Activated CD4-positive, alpha-beta T cell treated with anti-CD3 and anti-CD28 coated beads for 4 hours (primary cell): ENCODE data around the gene ST3GAL3.
"Not testable (repeated sequence)": the region's sequence is repeated elsewhere in the genome, so short reads cannot be mapped to it uniquely, and the experiment has no call there.

Source experiments
- DNase-seq, 2 donors: peaks; one replicate each; pipeline ENCODE4 v3.0.0-alpha.2; 2020

ST3GAL3 gene

GRCh38 chr1:43760745-43761317 is 53.5 kb downstream of the ST3GAL3 start:
- DNase-seq = no peak

- DNase-seq = peak; percentile 25 to 37
Observed at GRCh38 chr1:43763497-43763973, 56.2 kb downstream of the ST3GAL3 start.

GRCh38 chr1:43764581-43764980 is 57.2 kb downstream of the ST3GAL3 start:
- DNase-seq = no peak

- DNase-seq = no peak
Observed at GRCh38 chr1:43766086-43766784, 58.9 kb downstream of the ST3GAL3 start.

GRCh38 chr1:43766818-43767525 is 59.6 kb downstream of the ST3GAL3 start:
- no peak for DNase-seq

GRCh38 chr1:43768168-43768567 is 60.8 kb downstream of the ST3GAL3 start:
- no peak for DNase-seq

- DNase-seq = no peak
Observed at GRCh38 chr1:43769350-43769908, 62.1 kb downstream of the ST3GAL3 start.

- no peak for DNase-seq
Observed at GRCh38 chr1:43770111-43770510, 62.8 kb downstream of the ST3GAL3 start.

- DNase-seq = no peak
Observed at GRCh38 chr1:43772978-43773377, 65.6 kb downstream of the ST3GAL3 start.

- DNase-seq = no peak
Observed at GRCh38 chr1:43773821-43774220, 66.5 kb downstream of the ST3GAL3 start.

GRCh38 chr1:43774359-43774758 is 67.0 kb downstream of the ST3GAL3 start:
- DNase-seq = no peak

- no peak for DNase-seq
Observed at GRCh38 chr1:43776043-43776761, 68.9 kb downstream of the ST3GAL3 start.

GRCh38 chr1:43777916-43778315 is 70.6 kb downstream of the ST3GAL3 start:
- not testable (repeated sequence) for DNase-seq

- no peak for DNase-seq
Observed at GRCh38 chr1:43779266-43779665, 71.9 kb downstream of the ST3GAL3 start.

- no peak for DNase-seq
Observed at GRCh38 chr1:43779805-43780403, 72.6 kb downstream of the ST3GAL3 start.

GRCh38 chr1:43781574-43781973 is 74.2 kb downstream of the ST3GAL3 start:
- DNase-seq = no peak

GRCh38 chr1:43783096-43783670 is 75.8 kb downstream of the ST3GAL3 start:
- no peak for DNase-seq

- DNase-seq = no peak
Observed at GRCh38 chr1:43783671-43784205, 76.4 kb downstream of the ST3GAL3 start.

- DNase-seq = no peak
Observed at GRCh38 chr1:43786201-43786958, 79.0 kb downstream of the ST3GAL3 start.

- DNase-seq = no peak
Observed at GRCh38 chr1:43786960-43787359, 79.6 kb downstream of the ST3GAL3 start.
